Panc1 (cell line): ENCODE measurements around the gene MAST4. TPM values are rescaled to one million over a fixed set of nuclear protein-coding genes. Genes with fewer than 3 reads are reported as not detected.

ENCODE experiments used
- ATAC-seq: fragments of 200-7000 bp; cut with Tn5 transposase; 2 replicates; pipeline ENCODE4 v1.9.1; 2020; ENCODE audit warnings: mild to moderate bottlenecking, moderate library complexity
- BruUV-seq: library from RNA; stranded (reverse); fragments of 400-500 nt; replicated peaks from 2 replicates; lab custom pipeline; 2021; lab: Mats Ljungman, UMichigan
- CTCF ChIA-PET: fragments of 300-600 bp; sonication (Branson Sonifier 250); formaldehyde crosslinking; loops from one replicate; lab custom pipeline; 2022; ENCODE audit warnings: antibody characterized with exemption; lab: Charles Lee
- POLR2A ChIA-PET: fragments of 300-600 bp; sonication (Branson Sonifier 250); formaldehyde crosslinking; loops from one replicate; lab custom pipeline; 2022; ENCODE audit warnings: antibody characterized with exemption; lab: Charles Lee
- DNase-seq: peaks from one replicate; pipeline ENCODE4 v3.0.0-alpha.2; 2010; ENCODE audit warnings: low read depth, low spot score
- H3K27ac ChIP-seq: 2 replicates; pipeline ENCODE4 v1.5.1; 2011; ENCODE audit warnings: mild to moderate bottlenecking, low read length, inconsistent platforms
- H3K27me3 ChIP-seq: fragments of 200-500 bp; sonication (Bioruptor generic); 2 replicates; pipeline ENCODE4 v1.6.0; 2014; ENCODE audit warnings: low read length, inconsistent platforms; ENCODE audit not compliant: control insufficient read depth, insufficient read depth
- H3K36me3 ChIP-seq: fragments of 200-500 bp; sonication (Bioruptor generic); 2 replicates; pipeline ENCODE4 v1.5.1; 2014; ENCODE audit warnings: inconsistent platforms, mild to moderate bottlenecking, low read length, moderate library complexity; ENCODE audit not compliant: control insufficient read depth, insufficient read depth
- H3K4me1 ChIP-seq: 2 replicates; pipeline ENCODE4 v1.5.1; 2011; ENCODE audit warnings: inconsistent platforms, mild to moderate bottlenecking, low read length, moderate library complexity; ENCODE audit not compliant: control insufficient read depth, insufficient read depth
- H3K4me3 ChIP-seq, 2 experiments: 2 replicates each; pipeline ENCODE4 v1.5.1; 2011 to 2012; ENCODE audit warnings: low read depth in 2 of 2, low read length in 2 of 2, mild to moderate bottlenecking in 2 of 2, inconsistent platforms in 1 of 2, moderate library complexity in 1 of 2
- H3K9me3 ChIP-seq: fragments of 200-500 bp; sonication (Bioruptor generic); 2 replicates; pipeline ENCODE4 v1.5.1; 2014; ENCODE audit warnings: low read depth, mild to moderate bottlenecking, inconsistent platforms, low read length, moderate library complexity; ENCODE audit not compliant: control insufficient read depth, insufficient read depth
- POLR2AphosphoS5 ChIP-seq: IDR thresholded peaks from 2 replicates; pipeline ENCODE4 v1.6.1; 2012; ENCODE audit warnings: mild to moderate bottlenecking, low read depth, low read length, moderate library complexity
- SIN3A ChIP-seq: IDR thresholded peaks from 2 replicates; pipeline ENCODE4 v1.6.1; 2012; ENCODE audit warnings: low read depth, mild to moderate bottlenecking, low read length, moderate library complexity, borderline replicate concordance; ENCODE audit not compliant: insufficient read depth
- TCF7L2 ChIP-seq: IDR thresholded peaks from 2 replicates; pipeline ENCODE4 v1.6.1; 2011; ENCODE audit warnings: mild to moderate bottlenecking, low read depth, low read length, inconsistent platforms
- in situ Hi-C: cut with HindIII; loops from 2 replicates; pipeline ENCODE4 v1.10.0; 2016; ENCODE audit warnings: low sequenced_read_pairs, low pct_unique_long_range_greater_than_20kb
- intact Hi-C: fragments of 100-400 bp; cut with micrococcal nuclease; formaldehyde crosslinking; loops from one replicate; pipeline ENCODE4 v1.10.0; 2022; ENCODE audit not compliant: unreplicated experiment
- total RNA-seq: library from RNA; stranded (reverse); gene quantifications from one replicate; pipeline ENCODE4 v1.2.1, GENCODE V29; 2021; ENCODE audit not compliant: unreplicated experiment
- TF ChIP-seq, protein P1 (sequence below): fragments of 450-650 bp; IDR thresholded peaks from 2 replicates; pipeline ENCODE4 v1.5.1; 2017; ENCODE audit warnings: mild to moderate bottlenecking
- TF ChIP-seq, protein P2 (sequence below), 2 experiments: IDR thresholded peaks; 2 replicates each; pipeline ENCODE4 v1.6.1; 2011 to 2012; ENCODE audit warnings: low read depth in 2 of 2, control low read depth in 1 of 2, low read length in 1 of 2, mild to moderate bottlenecking in 1 of 2, moderate library complexity in 1 of 2; ENCODE audit not compliant: insufficient read depth in 1 of 2

MAST4 gene
- total RNA-seq, 1 experiment from 2014 or later, result 1.8 TPM

DNA sequence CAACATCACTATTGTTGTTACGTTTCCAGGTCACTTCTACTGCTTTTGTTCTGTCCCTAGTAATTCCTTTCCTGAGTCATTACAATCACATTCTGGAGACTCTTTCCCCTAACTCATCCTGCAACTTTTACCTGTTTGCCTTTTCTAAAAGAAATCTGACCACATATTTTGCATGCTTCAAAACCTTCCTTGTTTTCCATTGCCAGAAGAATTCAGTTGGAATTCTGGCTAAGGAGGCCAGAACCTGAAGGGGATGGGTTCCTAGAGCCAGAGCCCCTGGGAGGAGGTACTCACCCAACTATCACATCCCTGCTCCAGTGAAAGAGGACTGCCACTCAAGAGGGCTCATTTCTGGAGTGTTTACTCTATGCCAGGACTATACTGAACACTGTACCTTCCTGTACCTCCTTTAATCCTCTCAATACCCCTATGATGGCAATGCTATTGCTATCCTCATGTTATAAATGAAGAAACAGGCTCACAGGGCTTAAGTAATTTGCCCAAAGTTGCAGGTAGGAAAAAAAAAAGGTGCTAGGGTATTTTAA, 42.8 kb upstream of the MAST4 start:
- no peak overlapping the region for H3K27ac ChIP-seq
- intact Hi-C loops, result no loop called here
- POLR2A ChIA-PET, result no interaction called here

DNA sequence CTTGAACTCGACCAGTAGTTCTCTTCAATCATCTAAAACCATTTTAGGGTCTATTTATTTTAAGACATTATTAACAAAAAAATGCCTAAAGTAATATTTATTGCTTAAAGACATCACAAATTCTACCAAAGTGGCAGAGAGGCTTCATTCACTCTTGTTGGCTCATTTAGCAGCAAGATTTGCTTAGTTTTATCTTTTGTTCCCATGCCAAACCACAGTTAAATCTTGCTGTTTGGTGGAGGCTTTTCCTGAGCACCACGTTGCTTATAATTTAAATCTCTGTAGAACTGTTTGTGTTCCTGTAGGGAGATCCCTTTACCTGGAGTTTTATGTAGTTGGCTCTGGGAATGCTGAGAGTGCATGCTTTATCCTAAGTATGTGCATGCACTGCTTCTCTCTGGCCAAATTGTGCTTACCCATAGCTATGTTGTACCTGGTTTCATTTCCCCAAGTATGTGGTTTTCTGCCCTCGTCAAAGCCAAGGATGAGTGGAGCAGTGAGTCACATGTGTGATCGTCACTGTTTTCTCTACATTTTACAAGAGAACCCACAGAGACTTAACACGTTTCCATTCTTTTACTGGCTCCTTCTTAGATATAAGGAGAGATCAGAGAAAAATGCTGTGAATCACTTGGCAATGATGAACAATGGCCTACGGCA, 42.1 kb upstream of the MAST4 start:
- Histone ChIP-seq H3K27me3 (no peaks in the 10 kb centered on the region), H3K4me3 (no peak overlapping the region), H3K36me3 (no peaks in the 10 kb centered on the region), H3K9me3 (no peaks in the 10 kb centered on the region), H3K4me1 (no peaks in the 10 kb centered on the region), H3K27ac (no peak overlapping the region)
- no peak for ATAC-seq
- intact Hi-C loops (no loop called here), in situ Hi-C loops (no loop called here)
- DNase-seq, result no peak
- POLR2A ChIA-PET, result no interaction called here
- CTCF ChIA-PET, result interaction anchor here (0.6 kb wide), 1 partner anchor 1949 kb away, joined by 3 read pairs; no protein-coding TSS in a partner anchor
- no peak for TF ChIP-seq SIN3A
- TF ChIP-seq, protein P1, sequence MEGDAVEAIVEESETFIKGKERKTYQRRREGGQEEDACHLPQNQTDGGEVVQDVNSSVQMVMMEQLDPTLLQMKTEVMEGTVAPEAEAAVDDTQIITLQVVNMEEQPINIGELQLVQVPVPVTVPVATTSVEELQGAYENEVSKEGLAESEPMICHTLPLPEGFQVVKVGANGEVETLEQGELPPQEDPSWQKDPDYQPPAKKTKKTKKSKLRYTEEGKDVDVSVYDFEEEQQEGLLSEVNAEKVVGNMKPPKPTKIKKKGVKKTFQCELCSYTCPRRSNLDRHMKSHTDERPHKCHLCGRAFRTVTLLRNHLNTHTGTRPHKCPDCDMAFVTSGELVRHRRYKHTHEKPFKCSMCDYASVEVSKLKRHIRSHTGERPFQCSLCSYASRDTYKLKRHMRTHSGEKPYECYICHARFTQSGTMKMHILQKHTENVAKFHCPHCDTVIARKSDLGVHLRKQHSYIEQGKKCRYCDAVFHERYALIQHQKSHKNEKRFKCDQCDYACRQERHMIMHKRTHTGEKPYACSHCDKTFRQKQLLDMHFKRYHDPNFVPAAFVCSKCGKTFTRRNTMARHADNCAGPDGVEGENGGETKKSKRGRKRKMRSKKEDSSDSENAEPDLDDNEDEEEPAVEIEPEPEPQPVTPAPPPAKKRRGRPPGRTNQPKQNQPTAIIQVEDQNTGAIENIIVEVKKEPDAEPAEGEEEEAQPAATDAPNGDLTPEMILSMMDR, result no peak
- TF ChIP-seq POLR2AphosphoS5, result no peak
- no peak for TF ChIP-seq TCF7L2
- TF ChIP-seq, protein P2, sequence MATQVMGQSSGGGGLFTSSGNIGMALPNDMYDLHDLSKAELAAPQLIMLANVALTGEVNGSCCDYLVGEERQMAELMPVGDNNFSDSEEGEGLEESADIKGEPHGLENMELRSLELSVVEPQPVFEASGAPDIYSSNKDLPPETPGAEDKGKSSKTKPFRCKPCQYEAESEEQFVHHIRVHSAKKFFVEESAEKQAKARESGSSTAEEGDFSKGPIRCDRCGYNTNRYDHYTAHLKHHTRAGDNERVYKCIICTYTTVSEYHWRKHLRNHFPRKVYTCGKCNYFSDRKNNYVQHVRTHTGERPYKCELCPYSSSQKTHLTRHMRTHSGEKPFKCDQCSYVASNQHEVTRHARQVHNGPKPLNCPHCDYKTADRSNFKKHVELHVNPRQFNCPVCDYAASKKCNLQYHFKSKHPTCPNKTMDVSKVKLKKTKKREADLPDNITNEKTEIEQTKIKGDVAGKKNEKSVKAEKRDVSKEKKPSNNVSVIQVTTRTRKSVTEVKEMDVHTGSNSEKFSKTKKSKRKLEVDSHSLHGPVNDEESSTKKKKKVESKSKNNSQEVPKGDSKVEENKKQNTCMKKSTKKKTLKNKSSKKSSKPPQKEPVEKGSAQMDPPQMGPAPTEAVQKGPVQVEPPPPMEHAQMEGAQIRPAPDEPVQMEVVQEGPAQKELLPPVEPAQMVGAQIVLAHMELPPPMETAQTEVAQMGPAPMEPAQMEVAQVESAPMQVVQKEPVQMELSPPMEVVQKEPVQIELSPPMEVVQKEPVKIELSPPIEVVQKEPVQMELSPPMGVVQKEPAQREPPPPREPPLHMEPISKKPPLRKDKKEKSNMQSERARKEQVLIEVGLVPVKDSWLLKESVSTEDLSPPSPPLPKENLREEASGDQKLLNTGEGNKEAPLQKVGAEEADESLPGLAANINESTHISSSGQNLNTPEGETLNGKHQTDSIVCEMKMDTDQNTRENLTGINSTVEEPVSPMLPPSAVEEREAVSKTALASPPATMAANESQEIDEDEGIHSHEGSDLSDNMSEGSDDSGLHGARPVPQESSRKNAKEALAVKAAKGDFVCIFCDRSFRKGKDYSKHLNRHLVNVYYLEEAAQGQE (IDR thresholded peaks at IDR 0.05; ENCODE audit: insufficient read depth in 1 of 2, low read depth in 2 of 2, low read length in 1 of 2), result no peak
- BruUV-seq, result no TSS peak

More for the DNA sequence above, 42.8 kb upstream of the MAST4 start:
- ATAC-seq (no peak), DNase-seq (no peak)
- Histone ChIP-seq H3K4me3 (no peak overlapping the region), H3K36me3 (no peaks in the 10 kb centered on the region), H3K9me3 (no peaks in the 10 kb centered on the region), H3K27me3 (no peaks in the 10 kb centered on the region), H3K4me1 (no peaks in the 10 kb centered on the region)
- no TSS peak for BruUV-seq
- in situ Hi-C loops, result no loop called here
- TF ChIP-seq SIN3A (no peak), POLR2AphosphoS5 (no peak)
- TF ChIP-seq, protein P2 (IDR thresholded peaks at IDR 0.05; ENCODE audit: insufficient read depth in 1 of 2, low read depth in 2 of 2, low read length in 1 of 2), result no peak
- TF ChIP-seq, protein P1, result no peak
- CTCF ChIA-PET, result no interaction called here
